Measurements from ENCODE around the gene LYRM4.

LYRM4 gene

DNA sequence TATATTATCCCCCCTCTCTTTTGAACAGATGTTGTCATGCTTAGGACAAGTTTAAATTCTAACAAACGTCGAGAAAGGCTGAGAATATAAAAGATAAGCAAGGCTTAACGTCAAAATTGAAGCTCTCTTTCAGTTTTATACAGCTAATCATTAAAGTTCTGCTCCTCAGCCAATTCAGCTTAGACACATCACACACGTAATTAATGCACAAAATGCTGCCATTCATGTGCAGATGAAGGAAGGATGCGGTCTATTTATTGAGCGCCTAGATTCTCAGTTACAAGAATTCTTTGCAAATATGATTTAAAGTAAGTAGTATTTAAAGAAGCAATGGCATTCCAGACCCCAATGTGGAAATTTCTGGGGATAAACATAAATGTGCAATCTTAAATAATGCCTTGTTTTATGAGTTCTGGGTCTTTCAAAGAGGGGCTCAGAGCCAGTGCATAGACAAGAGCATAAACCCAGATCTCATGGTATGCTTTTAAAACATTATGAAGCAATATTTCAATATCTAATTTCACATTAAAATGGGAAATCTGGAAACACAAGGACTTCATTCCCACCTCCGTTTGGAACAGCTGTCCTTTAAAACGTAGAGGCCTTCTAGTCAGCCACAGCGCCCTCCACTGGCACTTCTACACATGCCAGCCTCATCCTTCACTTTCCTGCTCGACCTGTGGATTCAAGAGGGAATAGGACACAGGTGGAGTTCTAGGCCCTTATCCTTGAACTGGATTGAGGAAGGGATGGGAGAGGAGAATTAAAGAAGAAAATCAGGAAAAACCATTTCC lies 85.8 kb downstream of the LYRM4 start:
- DNase-seq (ENCODE audit: low spot score), result no peak

DNA sequence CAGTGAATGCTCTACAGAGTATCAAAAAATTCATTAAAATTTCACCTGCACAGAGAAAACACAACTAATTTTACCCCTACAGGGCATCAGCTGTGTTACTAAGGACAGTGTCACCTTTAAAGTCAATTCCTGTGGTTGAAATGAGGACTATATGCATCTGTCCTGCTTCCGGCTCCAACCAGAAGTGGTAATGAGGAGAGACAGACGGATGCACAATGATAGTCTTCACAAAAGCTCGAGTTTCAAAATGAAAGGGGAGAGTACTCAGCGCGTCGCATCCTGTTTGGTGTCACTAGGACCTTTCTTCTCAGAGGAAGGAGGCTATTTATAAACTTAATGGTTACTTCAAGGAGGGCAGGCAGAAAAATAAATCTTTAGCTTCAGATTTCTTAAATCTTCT lies 86.5 kb downstream of the LYRM4 start:
- no peak for DNase-seq (ENCODE audit: low spot score)

- DNase-seq (ENCODE audit: low spot score), result no peak
These were observed 86.9 kb downstream of the LYRM4 start for GRCh38 chr6:5173810-5174209.

DNA sequence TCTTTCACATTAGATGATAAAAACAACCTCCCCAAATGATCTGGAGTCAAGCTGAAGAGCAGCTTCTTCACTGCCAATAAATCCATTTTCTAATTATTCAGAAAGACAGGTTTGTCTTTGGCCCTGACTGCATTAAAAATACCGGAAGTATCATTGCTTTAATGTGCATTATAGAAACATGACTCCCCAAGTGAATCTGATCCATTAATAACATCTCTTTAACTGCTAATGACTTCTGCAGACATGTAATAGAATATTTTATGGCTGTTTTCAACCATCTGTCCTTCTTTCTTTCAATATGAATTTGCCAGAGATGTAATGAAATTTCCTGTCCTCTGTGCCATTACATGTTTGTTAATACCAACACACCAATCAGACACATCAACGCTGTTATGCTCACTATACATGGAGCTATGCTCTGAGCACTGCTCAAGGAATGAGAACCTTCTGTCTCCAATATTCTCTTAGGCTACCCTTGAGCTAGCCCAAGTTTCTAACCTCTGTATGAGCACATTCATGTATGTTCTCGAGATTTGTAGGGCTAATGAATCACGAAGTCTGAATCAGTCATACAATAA lies 87.8 kb downstream of the LYRM4 start:
- DNase-seq (ENCODE audit: low spot score), result no peak

DNA sequence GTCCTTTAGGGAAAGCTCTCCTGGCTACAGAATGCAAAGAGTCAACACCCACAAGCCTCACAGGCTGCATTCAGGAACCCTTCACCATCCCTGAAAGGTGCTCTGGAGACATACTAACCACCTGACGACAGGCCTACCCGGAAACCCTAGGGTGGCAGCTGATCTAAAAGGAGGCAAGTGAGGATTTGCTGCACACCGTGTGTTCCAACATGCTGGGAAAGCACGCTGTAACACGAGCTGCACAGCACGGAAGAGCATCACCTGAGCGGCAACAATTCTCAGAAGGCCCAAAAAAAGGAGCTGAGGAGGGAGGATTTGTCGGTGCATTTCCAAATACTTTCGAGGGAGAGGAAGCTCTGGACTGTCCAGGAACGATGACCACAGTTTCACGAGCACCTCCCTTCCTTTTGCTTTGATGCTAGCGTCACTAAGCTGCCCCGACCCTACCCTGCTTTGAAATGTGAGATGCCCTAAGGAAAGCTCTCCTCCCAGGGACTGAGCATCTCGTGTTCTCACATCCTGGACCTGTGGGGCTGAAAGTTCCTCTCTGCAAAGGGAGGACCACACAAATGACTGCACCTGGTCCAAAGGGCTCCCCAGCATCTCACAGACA lies 88.6 kb downstream of the LYRM4 start:
- no peak for DNase-seq (ENCODE audit: low spot score)

- no peak for DNase-seq (ENCODE audit: low spot score)
These were observed 93.2 kb downstream of the LYRM4 start for GRCh38 chr6:5167501-5167900.

DNA sequence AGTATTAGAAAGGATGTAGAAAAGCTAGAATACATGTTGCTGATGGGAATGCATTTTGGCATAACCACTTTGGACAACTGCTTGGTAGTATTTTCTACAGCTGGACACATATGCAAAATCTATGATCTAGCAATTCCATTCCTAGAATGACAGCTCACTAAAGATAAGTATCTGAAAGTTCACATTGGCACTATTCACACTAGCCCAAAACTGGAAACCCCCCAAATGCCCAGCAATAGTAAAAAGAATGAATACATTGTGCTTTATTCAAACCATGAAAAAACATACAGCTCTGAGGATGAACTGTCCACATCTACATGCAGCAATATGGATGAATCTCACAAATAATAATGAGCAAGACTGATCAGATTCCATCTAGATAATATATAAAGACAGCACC lies 96.7 kb downstream of the LYRM4 start:
- no peak for DNase-seq (ENCODE audit: low spot score)

- DNase-seq (ENCODE audit: low spot score), result no peak
These were observed 97.5 kb downstream of the LYRM4 start for GRCh38 chr6:5163247-5163646.

- DNase-seq (ENCODE audit: low spot score), result no peak
These were observed 98.4 kb downstream of the LYRM4 start for GRCh38 chr6:5162355-5162754.

GRCh38 chr6:5160206-5160605 lies 100.5 kb downstream of the LYRM4 start:
- DNase-seq (ENCODE audit: low spot score), result no peak

DNA sequence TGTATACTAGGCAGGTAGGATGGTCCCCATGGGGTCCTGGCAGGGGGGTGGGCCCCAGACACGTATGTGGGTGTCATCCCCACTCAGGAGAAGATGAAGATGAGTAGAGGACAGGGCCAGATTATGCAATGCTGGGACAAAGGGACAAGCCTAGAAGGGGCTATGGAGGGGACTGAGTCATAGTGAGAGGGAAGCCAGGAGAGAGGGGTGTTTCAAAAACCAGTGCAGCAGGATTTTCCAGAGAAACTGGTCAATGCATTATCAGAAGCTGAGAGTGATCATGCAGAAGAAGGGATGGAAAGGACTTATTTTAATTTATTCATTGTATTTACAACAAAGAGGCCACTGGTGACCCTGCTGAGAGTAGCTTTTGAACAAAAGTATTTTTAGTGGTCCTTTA lies 101.6 kb downstream of the LYRM4 start:
- no peak for DNase-seq (ENCODE audit: low spot score)

DNA sequence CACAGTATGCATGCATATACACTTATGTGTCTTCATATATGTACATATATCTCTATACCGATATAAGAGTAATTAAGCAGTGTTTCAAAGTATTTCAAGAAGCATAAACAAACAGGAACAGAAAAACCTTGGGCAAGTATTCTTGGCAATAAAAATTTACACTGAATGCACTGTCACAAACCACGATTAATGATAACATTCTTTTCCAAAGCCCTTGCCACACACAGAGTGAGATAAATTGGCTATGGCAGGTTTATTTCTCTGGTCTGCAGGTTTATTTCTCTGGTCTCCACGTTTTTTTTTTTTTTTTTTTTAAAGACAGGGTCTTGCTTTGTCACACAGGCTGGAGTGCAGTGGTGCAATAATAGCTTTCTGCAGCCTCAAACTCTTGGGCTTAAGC lies 102.6 kb downstream of the LYRM4 start:
- DNase-seq (ENCODE audit: low spot score), result no peak

GRCh38 chr6:5157621-5158138 lies 103.1 kb downstream of the LYRM4 start:
- DNase-seq (ENCODE audit: low spot score), result no peak

GRCh38 chr6:5156627-5157026 lies 104.1 kb downstream of the LYRM4 start:
- no peak for DNase-seq (ENCODE audit: low spot score)

- no peak for DNase-seq (ENCODE audit: low spot score)
These were observed 104.8 kb downstream of the LYRM4 start for GRCh38 chr6:5155906-5156305.

DNA sequence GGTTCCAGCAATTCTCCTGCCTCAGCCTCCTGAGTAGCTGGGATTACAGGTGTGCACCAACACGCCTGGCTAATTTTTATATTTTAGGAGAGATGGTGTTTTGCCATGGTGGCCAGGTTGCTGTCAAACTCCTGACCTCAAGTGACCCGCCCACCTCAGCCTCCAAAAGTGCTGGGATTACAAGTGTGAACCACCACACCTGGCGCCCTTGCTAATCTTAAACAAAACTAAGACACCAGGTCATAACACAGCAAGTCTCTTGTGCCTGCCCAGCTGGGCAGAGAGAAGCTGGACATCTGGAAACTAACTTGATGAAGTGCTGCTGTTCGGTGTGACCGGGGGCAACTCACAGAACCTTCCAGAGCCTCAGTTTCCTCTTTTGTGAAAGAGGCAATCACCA lies 107.6 kb downstream of the LYRM4 start:
- DNase-seq (ENCODE audit: low spot score), result no peak

DNA sequence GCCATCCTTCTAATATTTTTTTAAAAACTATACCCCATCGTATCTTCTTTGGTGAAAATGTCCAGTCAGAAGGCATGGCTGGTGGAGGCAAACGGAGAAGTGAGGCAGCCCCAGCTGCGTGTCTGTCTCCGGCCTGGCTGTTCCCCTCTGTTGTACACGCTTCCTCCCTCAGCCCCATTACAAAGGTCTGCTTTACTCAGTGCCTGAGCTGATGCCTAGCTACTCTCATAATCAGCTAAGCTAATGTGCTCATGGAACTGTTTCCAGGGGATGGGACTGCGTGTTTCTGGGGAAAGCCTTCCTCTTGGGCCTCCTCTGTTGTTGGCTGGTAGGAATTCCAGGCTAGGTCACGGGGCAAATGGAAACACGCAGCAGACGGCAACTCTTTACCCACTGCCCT lies 108.3 kb downstream of the LYRM4 start:
- DNase-seq (ENCODE audit: low spot score), result no peak

- peak; percentile 59 for DNase-seq (ENCODE audit: low spot score)
These were observed 108.8 kb downstream of the LYRM4 start for GRCh38 chr6:5151955-5152401.

DNA sequence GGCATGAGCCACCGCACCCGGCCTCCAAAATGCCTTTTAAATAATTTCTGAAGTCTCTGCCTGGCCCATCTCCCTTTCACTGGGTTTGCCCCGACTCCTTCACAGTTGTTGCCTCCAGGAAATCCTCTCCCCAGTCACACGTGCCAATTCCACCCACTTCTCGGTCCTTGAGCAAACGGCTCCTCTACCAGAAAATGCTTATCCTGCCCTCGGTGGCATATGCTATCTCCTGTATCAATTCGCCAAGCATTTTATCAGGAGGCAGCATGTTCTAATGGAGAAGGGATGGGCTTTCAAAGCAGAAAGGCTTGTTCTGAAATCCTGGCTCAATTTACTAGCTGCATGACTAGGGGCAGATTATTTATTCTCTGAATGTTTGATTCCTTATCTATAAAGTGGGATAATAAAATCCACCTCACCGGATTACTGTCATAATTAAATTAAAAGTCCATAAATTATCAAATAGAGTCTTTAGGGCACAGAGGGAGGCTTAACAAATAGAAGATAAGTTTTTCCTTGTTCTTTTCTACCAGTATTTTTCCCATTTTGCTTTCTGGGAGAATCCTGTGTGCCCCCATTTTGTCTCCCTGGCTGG lies 109.3 kb downstream of the LYRM4 start:
- no peak for DNase-seq (ENCODE audit: low spot score)

DNA sequence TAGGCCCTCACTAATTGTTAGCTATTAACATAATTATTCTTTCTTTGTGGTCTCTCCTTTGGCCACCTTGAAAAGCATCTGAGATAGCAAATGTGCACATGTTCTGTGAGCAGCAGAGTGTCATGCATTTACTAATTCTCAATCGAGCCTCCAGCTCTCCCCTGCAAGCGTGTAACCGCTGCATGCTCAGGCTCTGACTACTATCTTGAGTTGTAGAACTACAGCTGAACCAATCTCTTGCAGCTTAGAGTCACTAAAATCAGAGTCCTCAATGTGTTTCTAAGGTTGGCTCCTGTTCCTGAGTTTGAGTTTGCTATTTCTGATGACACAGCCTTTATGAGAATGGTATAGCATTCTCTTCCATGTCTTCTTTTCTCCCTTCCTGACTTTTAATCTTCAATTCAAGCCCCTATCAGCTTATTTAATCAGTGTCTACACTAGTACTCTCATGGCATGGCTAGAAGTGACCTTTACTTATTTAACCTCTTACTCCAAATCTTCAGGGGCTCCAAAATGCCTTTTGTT lies 110.1 kb downstream of the LYRM4 start:
- no peak for DNase-seq (ENCODE audit: low spot score)

GRCh38 chr6:5149891-5150290 lies 110.9 kb downstream of the LYRM4 start:
- no peak for DNase-seq (ENCODE audit: low spot score)

DNA sequence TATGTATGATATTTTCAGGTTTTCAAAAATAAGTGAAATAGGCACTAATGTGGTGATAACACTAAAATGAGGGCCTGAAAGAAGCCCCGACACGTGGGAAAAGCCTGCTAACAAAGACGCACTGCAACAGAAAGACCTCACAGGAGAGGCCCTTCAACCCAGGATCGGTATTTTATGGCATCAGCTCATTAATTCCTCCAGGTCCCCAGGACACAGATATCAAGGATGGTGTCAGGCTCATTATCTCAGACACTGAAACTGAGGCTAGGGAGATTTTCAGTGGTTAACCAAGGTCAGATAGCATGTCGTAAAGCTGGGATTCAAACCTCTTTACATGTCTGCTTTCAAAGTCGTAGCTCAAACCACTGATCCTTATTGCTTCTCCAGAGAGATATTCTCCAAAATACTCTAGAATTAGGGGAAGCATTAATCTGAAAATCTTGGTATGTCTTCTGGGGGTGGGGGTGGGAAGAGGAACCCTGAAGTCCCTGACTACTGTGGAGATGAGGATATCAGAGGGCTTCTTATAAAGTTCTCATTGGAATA lies 111.5 kb downstream of the LYRM4 start:
- DNase-seq (ENCODE audit: low spot score), result no peak
